Neural cell (in vitro differentiated cells): ENCODE measurements around the gene SAMD9.

Experiments
- CTCF ChIP-seq: fragments of 450-650 bp; IDR thresholded peaks from 2 replicates; pipeline ENCODE4 v1.5.1; 2014; ENCODE audit warnings: antibody characterized with exemption, mild to moderate bottlenecking, moderate library complexity; ENCODE audit not compliant: poor library complexity, severe bottlenecking
- EP300 ChIP-seq: fragments of 450-650 bp; conservative IDR thresholded peaks from 2 replicates; pipeline ENCODE4 v1.6.1; 2014; ENCODE audit warnings: antibody characterized with exemption, mild to moderate bottlenecking, moderate library complexity; ENCODE audit not compliant: poor library complexity, severe bottlenecking
- EZH2 ChIP-seq: fragments of 200-600, 300-800 bp; shearing (Covaris generic), sonication (generic); IDR thresholded peaks from 2 replicates; pipeline ENCODE4 v1.6.1; 2014; ENCODE audit warnings: antibody characterized with exemption, low read length, borderline replicate concordance, mild to moderate bottlenecking; ENCODE audit not compliant: insufficient read depth, poor library complexity, severe bottlenecking
- MXI1 ChIP-seq: fragments of 450-650 bp; conservative IDR thresholded peaks from 2 replicates; pipeline ENCODE4 v1.6.1; 2014; ENCODE audit warnings: antibody characterized with exemption, mild to moderate bottlenecking; ENCODE audit not compliant: poor library complexity, severe bottlenecking
- POLR2AphosphoS5 ChIP-seq: IDR thresholded peaks from 2 replicates; pipeline ENCODE4 v1.6.1; 2012
- RAD21 ChIP-seq: fragments of 450-650 bp; conservative IDR thresholded peaks from 2 replicates; pipeline ENCODE4 v1.6.1; 2014; ENCODE audit warnings: antibody characterized with exemption, mild to moderate bottlenecking, moderate library complexity
- REST ChIP-seq: IDR thresholded peaks from 2 replicates; pipeline ENCODE4 v1.6.1; 2012; ENCODE audit warnings: borderline replicate concordance
- SMC3 ChIP-seq: fragments of 450-650 bp; conservative IDR thresholded peaks from 2 replicates; pipeline ENCODE4 v1.6.1; 2014; ENCODE audit warnings: antibody characterized with exemption, mild to moderate bottlenecking, moderate library complexity; ENCODE audit not compliant: poor library complexity
- TAF1 ChIP-seq: IDR thresholded peaks from 2 replicates; pipeline ENCODE4 v1.6.1; 2012; ENCODE audit warnings: low read depth

GRCh38 chr7:93108003-93108402 lies 9.8 kb downstream of the SAMD9 start:
- TF ChIP-seq REST: no peak
- TF ChIP-seq CTCF: no peak
- TF ChIP-seq SMC3: no peak
- TF ChIP-seq MXI1: no peak
- no peak for TF ChIP-seq EP300
- no peak for TF ChIP-seq EZH2
- TF ChIP-seq POLR2AphosphoS5: no peak
- TF ChIP-seq RAD21: no peak
- no peak for TF ChIP-seq TAF1
